Astrocyte of the spinal cord (primary cell): ENCODE measurements around the gene LIX1L.
A peak's percentile ranks its signal among the peaks of the same experiment; 100 is the strongest.
"Not testable (repeated sequence)": the region's sequence is repeated elsewhere in the genome, so short reads cannot be mapped to it uniquely, and the experiment has no call there.

Experiments
- DNase-seq: peaks from one replicate; pipeline ENCODE4 v3.0.0; 2011; ENCODE audit warnings: low read depth, low spot score
- H3K4me3 ChIP-seq: 2 replicates; pipeline ENCODE4 v1.5.1; 2011; ENCODE audit warnings: low read depth, mild to moderate bottlenecking, low read length, moderate library complexity
- in situ Hi-C: cut with HindIII; loops from 2 replicates; pipeline ENCODE4 v1.10.0; 2017; ENCODE audit warnings: low sequenced_read_pairs
- TF ChIP-seq, protein P1 (sequence below): IDR thresholded peaks from 2 replicates; pipeline ENCODE4 v1.5.1; 2012; ENCODE audit warnings: low read depth, mild to moderate bottlenecking, low read length, inconsistent platforms

LIX1L gene

DNA sequence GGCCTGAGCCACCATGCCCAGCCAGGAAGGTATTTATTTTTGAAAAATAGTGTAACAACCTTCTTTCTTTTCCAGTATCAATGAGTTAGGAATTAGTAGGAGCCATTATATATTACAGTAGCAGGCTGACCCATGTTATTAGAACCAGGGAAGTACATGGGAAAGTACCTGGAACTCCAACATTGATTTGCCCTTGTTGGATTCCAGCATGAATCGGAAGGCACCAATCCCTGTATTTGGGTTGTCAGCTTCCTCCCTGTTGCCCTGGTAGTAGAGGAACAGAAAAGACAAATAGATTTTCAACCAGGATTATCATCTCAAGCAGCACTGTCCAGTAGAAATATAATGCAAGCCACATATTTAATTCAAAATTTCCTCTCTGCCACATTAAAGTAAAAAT, 20.4 kb downstream of the LIX1L start:
- DNase-seq, result no peak
- TF ChIP-seq, protein P1, sequence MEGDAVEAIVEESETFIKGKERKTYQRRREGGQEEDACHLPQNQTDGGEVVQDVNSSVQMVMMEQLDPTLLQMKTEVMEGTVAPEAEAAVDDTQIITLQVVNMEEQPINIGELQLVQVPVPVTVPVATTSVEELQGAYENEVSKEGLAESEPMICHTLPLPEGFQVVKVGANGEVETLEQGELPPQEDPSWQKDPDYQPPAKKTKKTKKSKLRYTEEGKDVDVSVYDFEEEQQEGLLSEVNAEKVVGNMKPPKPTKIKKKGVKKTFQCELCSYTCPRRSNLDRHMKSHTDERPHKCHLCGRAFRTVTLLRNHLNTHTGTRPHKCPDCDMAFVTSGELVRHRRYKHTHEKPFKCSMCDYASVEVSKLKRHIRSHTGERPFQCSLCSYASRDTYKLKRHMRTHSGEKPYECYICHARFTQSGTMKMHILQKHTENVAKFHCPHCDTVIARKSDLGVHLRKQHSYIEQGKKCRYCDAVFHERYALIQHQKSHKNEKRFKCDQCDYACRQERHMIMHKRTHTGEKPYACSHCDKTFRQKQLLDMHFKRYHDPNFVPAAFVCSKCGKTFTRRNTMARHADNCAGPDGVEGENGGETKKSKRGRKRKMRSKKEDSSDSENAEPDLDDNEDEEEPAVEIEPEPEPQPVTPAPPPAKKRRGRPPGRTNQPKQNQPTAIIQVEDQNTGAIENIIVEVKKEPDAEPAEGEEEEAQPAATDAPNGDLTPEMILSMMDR, result no peak
- in situ Hi-C loops, result no loop called here
- H3K4me3 ChIP-seq, result no peak overlapping the region

DNA sequence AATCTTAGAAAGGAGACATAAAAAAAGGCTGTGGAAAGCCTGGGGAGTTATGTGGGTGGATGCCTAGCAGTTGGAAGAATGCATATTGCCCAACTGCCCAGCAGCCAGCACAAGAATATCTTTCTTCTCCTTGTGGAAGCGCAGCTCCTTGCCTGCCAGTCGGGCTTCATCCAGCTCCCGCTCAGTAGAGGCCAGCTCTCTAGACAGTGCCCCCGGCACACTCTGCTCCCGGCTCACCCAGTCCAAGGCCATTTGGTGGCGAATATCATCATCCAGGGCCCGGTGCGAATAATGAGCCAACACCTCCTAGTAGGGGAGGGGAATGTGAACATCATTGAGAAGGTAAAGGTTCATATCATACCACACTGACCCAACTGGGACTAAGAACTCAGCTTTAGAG, 21.6 kb downstream of the LIX1L start:
- DNase-seq, result no peak
- TF ChIP-seq, protein P1, result no peak
- in situ Hi-C loops, result no loop called here
- no peak overlapping the region for H3K4me3 ChIP-seq

DNA sequence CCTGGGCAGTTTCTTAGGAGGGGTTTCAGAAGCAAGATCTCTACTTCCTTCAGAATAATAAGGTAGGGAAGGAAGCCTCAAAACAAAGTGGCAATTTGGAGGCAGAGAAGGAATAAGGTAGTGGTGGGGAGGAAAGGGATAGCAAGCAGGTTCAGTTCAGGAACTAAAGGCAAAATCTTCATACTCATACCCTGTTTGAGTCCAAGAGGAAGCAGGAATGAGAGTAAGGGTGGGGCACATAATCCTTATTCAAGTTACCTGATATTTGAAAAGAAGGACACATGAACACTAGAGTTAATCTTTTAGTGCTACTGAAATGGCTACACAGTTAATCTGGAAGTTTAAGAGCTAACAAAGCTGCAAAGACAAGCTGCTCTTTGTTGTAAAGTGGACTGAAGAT, 22.1 kb downstream of the LIX1L start:
- DNase-seq, result no peak
- no peak overlapping the region for H3K4me3 ChIP-seq
- TF ChIP-seq, protein P1, result no peak

DNA sequence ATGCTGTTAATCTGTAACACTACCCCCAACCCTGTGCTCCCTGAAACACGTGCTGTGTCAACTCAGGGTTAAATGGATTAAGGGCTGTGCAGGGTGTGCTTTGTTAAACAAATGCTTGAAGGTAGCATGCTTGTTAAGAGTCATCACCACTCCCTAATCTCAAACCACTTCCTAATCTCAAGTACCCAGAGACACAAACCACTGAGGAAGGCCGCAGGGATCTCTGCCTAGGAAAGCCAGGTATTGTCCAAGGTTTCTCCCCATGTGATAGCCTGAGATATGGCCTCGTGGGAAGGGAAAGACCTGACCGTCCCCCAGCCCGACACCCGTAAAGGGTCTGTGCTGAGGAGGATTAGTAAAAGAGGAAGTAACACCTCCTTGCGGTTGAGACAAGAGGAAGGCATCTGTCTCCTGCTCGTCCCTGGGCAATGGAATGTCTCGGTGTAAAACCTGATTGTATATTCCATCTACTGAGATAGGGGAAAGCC, 25.3 kb downstream of the LIX1L start:
- in situ Hi-C loops, result not testable (repeated sequence)

More for the DNA sequence above, 22.1 kb downstream of the LIX1L start:
- in situ Hi-C loops, result no loop called here

DNA sequence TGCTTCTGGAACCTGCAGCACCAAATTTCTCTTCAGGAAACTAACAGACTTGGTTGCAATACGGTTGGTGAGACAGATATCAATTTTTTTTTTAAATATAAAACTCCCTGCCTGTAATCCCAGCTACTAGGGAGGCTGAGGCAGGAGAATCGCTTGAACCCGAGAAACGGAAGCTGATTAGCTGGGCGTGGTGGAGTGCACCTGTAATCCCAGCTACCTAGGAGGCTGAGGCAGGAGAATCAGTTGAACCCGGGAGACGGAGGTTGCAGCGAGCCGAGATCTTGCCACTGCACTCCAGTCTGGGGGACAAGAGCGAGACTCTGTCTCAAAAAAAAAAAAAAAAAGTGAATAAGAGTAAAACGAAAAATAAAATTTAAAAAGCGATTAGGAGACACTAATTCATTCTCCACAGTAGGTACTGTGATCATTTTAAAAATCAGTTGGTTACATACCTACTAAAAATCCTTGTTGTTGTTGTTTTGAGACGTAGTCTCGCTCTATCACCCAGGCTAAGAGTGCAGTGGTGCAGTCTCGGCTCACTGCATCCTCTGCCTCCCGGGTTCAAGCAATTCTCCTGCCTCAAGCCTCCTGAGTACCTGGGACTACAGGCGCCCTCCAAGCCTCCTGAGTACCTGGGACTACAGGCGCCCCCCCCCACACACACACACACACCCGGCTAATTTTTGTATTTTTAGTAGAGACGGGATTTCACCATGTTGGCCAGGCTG, 29.7 kb downstream of the LIX1L start:
- no peak for DNase-seq
- H3K4me3 ChIP-seq, result peak overlapping the region; percentile 84
- TF ChIP-seq, protein P1, result no peak
- in situ Hi-C loops, result no loop called here

More for the DNA sequence above, 25.3 kb downstream of the LIX1L start:
- not testable (repeated sequence) for H3K4me3 ChIP-seq, DNase-seq

DNA sequence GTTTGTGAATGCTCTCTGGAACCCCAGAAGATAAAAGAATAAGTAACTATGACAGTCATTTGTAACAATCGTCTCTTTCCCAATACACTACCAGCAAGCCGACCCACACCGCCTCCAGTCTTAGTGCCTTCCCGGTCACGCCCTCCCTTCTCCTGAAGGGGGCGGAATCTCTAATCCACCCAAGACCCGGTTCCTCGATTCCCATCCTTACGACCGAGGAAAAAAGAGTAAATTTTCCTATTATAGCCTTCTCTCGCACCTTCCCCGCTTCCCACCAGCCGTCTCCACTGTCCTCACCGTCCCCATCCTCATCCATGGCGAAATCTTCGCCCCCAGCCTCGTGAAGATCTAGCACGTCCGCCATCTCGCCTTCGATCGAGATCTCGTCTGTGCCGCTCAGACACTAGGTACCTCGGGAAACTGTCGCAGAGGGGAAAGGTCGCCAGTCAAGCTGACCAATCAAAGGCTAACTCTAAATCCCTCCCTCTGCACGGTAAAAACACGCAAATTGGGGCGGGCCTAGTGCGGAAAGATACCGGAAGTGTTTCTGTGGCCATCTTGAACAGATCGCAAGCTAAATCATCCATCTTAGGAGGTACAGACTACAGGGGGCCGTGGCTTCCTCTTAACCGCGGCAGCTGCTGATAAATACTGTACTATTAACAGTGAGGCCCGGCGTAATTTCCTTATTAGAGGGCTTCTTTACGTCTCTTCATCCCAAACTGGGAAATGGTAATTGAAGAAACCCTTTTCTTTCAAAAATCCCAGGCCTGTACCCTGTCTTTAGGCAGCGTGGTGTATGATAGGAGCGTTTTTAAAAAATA, 30.5 kb downstream of the LIX1L start, which contains the start of gene RBM8A:
Gene RBM8A, minus strand, starts transcription at position 422 of the 824 bp plus-strand sequence. Its CDS starts 58 bp downstream, at position 364.
- in situ Hi-C loops, result no loop called here

More for the DNA sequence above, 30.5 kb downstream of the LIX1L start, which contains the start of gene RBM8A:
- TF ChIP-seq, protein P1, result peak; percentile 71
- peak within 1 kb of the TSS; percentile 84 for H3K4me3 ChIP-seq
- DNase-seq, result peak; percentile 99
